ENCODE results near the gene B3GALT4.
"Not testable (repeated sequence)": the region's sequence is repeated elsewhere in the genome, so short reads cannot be mapped to it uniquely, and the experiment has no call there.

B3GALT4 gene

GRCh38 chr6:33272275-33273128 is 4.4 kb upstream of the B3GALT4 start:
- FAIRE-seq, result no peak

GRCh38 chr6:33273129-33273923 is 3.6 kb upstream of the B3GALT4 start:
- FAIRE-seq, result no peak

GRCh38 chr6:33273924-33274902 is 2.7 kb upstream of the B3GALT4 start:
- FAIRE-seq, result no peak

GRCh38 chr6:33275795-33276580 is 935 bp upstream of the B3GALT4 start:
- not testable (repeated sequence) for FAIRE-seq

- FAIRE-seq, result no peak
Observed at GRCh38 chr6:33276581-33276863, 401 bp upstream of the B3GALT4 start.

GRCh38 chr6:33277663-33278391 is 904 bp downstream of the B3GALT4 start:
- no peak for FAIRE-seq

GRCh38 chr6:33278392-33278741 is 1.4 kb downstream of the B3GALT4 start:
- FAIRE-seq, result no peak

GRCh38 chr6:33278810-33279209 is 1.9 kb downstream of the B3GALT4 start:
- FAIRE-seq, result no peak

- FAIRE-seq, result no peak
Observed at GRCh38 chr6:33279257-33279695, 2.4 kb downstream of the B3GALT4 start.

GRCh38 chr6:33279971-33280511 is 3.1 kb downstream of the B3GALT4 start:
- FAIRE-seq, result no peak

- FAIRE-seq, result no peak
Observed at GRCh38 chr6:33280539-33280938, 3.6 kb downstream of the B3GALT4 start.

GRCh38 chr6:33285214-33285613 is 8.3 kb downstream of the B3GALT4 start:
- not testable (repeated sequence) for FAIRE-seq

GRCh38 chr6:33286946-33287914 is 10.3 kb downstream of the B3GALT4 start:
- no peak for FAIRE-seq

GRCh38 chr6:33288141-33288920 is 11.4 kb downstream of the B3GALT4 start:
- FAIRE-seq, result no peak

- FAIRE-seq, result no peak
Observed at GRCh38 chr6:33288921-33289783, 12.2 kb downstream of the B3GALT4 start, which contains the start of the genes PFDN6 and WDR46. PFDN6 (plus strand) TSS chr6:33289601; CDS start chr6:33289857, 256 bp downstream. WDR46 (minus strand) TSS chr6:33289239; CDS start chr6:33289170, 69 bp downstream.

GRCh38 chr6:33289784-33290315 is 12.9 kb downstream of the B3GALT4 start:
- no peak for FAIRE-seq

- no peak for FAIRE-seq
Observed at GRCh38 chr6:33290459-33290858, 13.5 kb downstream of the B3GALT4 start.

All from endometrium (tissue), 2 donors.